ENCODE results near the gene POMC.

GRCh38 chr2:25161055-25161781 is 7.2 kb downstream of the POMC start:
- TF ChIP-seq, protein P1, sequence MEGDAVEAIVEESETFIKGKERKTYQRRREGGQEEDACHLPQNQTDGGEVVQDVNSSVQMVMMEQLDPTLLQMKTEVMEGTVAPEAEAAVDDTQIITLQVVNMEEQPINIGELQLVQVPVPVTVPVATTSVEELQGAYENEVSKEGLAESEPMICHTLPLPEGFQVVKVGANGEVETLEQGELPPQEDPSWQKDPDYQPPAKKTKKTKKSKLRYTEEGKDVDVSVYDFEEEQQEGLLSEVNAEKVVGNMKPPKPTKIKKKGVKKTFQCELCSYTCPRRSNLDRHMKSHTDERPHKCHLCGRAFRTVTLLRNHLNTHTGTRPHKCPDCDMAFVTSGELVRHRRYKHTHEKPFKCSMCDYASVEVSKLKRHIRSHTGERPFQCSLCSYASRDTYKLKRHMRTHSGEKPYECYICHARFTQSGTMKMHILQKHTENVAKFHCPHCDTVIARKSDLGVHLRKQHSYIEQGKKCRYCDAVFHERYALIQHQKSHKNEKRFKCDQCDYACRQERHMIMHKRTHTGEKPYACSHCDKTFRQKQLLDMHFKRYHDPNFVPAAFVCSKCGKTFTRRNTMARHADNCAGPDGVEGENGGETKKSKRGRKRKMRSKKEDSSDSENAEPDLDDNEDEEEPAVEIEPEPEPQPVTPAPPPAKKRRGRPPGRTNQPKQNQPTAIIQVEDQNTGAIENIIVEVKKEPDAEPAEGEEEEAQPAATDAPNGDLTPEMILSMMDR (IDR thresholded peaks at IDR 0.05) = no peak
- no peak for TF ChIP-seq POLR2A (IDR thresholded peaks at IDR 0.05)
